K562 (cell line): ENCODE results near the gene PRKAR2B. TPM values are rescaled to one million over a fixed set of nuclear protein-coding genes. Genes with fewer than 3 reads are reported as not detected.

Experiments used
- CBFA2T2 ChIP-seq: fragments of 450-650 bp; conservative IDR thresholded peaks from 2 replicates; pipeline ENCODE4 v1.6.1; 2017; ENCODE audit warnings: mild to moderate bottlenecking
- CEBPB ChIP-seq: fragments of 450-650 bp; IDR thresholded peaks from 2 replicates; pipeline ENCODE4 v1.6.1; 2016; ENCODE audit warnings: missing genetic modification characterization, missing compliant biosample characterization
- FOXA3 ChIP-seq, 2 experiments: fragments of 450-650 bp in 1 of 2; sonication (generic) in 1 of 2; formaldehyde crosslinking; IDR thresholded peaks in 1 of 2; conservative IDR thresholded peaks in 1 of 2; 2 replicates each; pipeline versions ENCODE4 v1.4.0 to v1.8.0; 2020 to 2022; ENCODE audit warnings: mild to moderate bottlenecking in 2 of 2, missing genetic modification reagents in 1 of 2
- FUS ChIP-seq: fragments of 200-400 bp; formaldehyde crosslinking; optimal IDR thresholded peaks from 2 replicates; pipeline ENCODE3; 2017; ENCODE audit warnings: low read depth, low read length
- KAT2B ChIP-seq: IDR thresholded peaks from one replicate; pipeline ENCODE4 v1.6.1; 2012; ENCODE audit warnings: low read depth, mild to moderate bottlenecking, control low read depth, inconsistent platforms, low read length, moderate library complexity
- MAFF ChIP-seq: IDR thresholded peaks from 2 replicates; pipeline ENCODE4 v1.6.1; 2012; ENCODE audit warnings: low read length, improper control_type of control experiment
- POU5F1 ChIP-seq: fragments of 150-350 bp; IDR thresholded peaks from 2 replicates; pipeline ENCODE4 v1.6.1; 2014; ENCODE audit warnings: borderline replicate concordance, low read length, low read depth, mild to moderate bottlenecking; ENCODE audit not compliant: partially characterized antibody
- SRSF3 ChIP-seq: fragments of 200-400 bp; formaldehyde crosslinking; IDR thresholded peaks from 2 replicates; pipeline ENCODE4 v1.6.1; 2016; ENCODE audit warnings: mild to moderate bottlenecking, low read length, moderate library complexity; ENCODE audit not compliant: insufficient read depth
- ZNF217 ChIP-seq: sonication (generic); formaldehyde crosslinking; IDR thresholded peaks from 2 replicates; pipeline ENCODE4 v1.8.0; 2022; ENCODE audit warnings: mild to moderate bottlenecking, missing genetic modification reagents
- ZNF589 ChIP-seq: fragments of 200-800 bp; sonication (Bioruptor generic); IDR thresholded peaks from 2 replicates; pipeline ENCODE4 v1.6.1; 2016; ENCODE audit warnings: low read depth, missing genetic modification characterization, missing compliant biosample characterization
- ZNF76 ChIP-seq: fragments of 250-450 bp; sonication (Bioruptor Pico); IDR thresholded peaks from 2 replicates; pipeline ENCODE4 v1.4.0; 2020; ENCODE audit warnings: mild to moderate bottlenecking, moderate library complexity, borderline replicate concordance
- polyA plus RNA-seq, 8 experiments: library from polyadenylated mRNA; depleted of rRNA in 4 of 8; stranded (reverse) in 5 of 8; unstranded in 3 of 8; fragments of >200 nt; fragmentation: Nextera tagmentation in 2 of 8; fragmentation: Illumina TruSeq in 1 of 8; extraction: Ambion mirVana in 2 of 8; extraction: Trizol in 1 of 8; gene quantifications; 2 replicates each; pipeline versions ENCODE4 v1.2.1 to v1.2.3, GENCODE V29; 2011 to 2014; ENCODE audit warnings: inconsistent platforms in 1 of 8, missing spikeins in 1 of 8
- total RNA-seq, 7 experiments: library from RNA; depleted of rRNA in 6 of 7; stranded (reverse); fragments of >200 nt in 6 of 7; fragmentation: Illumina TruSeq in 2 of 7; extraction: Trizol in 2 of 7; gene quantifications; 2 replicates each; pipeline versions ENCODE4 v1.2.1 to v1.2.3, GENCODE V29; 2011 to 2021; ENCODE audit warnings: low replicate concordance in 1 of 7
- TF ChIP-seq, protein P1 (sequence below), 2 experiments: fragments of 450-650 bp in 1 of 2; sonication (generic) in 1 of 2; formaldehyde crosslinking; conservative IDR thresholded peaks; 2 replicates each; pipeline versions ENCODE4 v1.4.0 to v1.8.1; 2020 to 2022; ENCODE audit warnings: mild to moderate bottlenecking in 1 of 2, missing genetic modification reagents in 1 of 2
- TF ChIP-seq, protein P2 (sequence below): fragments of 450-650 bp; formaldehyde crosslinking; IDR thresholded peaks from 2 replicates; pipeline ENCODE4 v1.4.0; 2022; ENCODE audit warnings: missing genetic modification characterization
- TF ChIP-seq, protein P3 (sequence below): sonication (generic); formaldehyde crosslinking; IDR thresholded peaks from 2 replicates; pipeline ENCODE4 v1.8.0; 2022; ENCODE audit warnings: missing genetic modification reagents, mild to moderate bottlenecking, borderline replicate concordance
- TF ChIP-seq, protein P4 (sequence below): sonication (generic); formaldehyde crosslinking; IDR thresholded peaks from 2 replicates; pipeline ENCODE4 v1.8.0; 2022; ENCODE audit warnings: mild to moderate bottlenecking, missing genetic modification reagents, borderline replicate concordance
- TF ChIP-seq, protein P5 (sequence below): fragments of 450-650 bp; formaldehyde crosslinking; IDR thresholded peaks from 2 replicates; pipeline ENCODE4 v1.4.0; 2022; ENCODE audit warnings: missing genetic modification characterization
- TF ChIP-seq, protein P6 (sequence below): sonication (generic); formaldehyde crosslinking; IDR thresholded peaks from 2 replicates; pipeline ENCODE4 v1.8.1; 2022; ENCODE audit warnings: missing genetic modification reagents

Gene PRKAR2B
- total and polyA plus RNA-seq, 9 of the 15 experiments (the other 6 are each of a cell fraction or from before 2014, with no cell fraction given), result 59.0 to 173 (median 129) TPM

DNA sequence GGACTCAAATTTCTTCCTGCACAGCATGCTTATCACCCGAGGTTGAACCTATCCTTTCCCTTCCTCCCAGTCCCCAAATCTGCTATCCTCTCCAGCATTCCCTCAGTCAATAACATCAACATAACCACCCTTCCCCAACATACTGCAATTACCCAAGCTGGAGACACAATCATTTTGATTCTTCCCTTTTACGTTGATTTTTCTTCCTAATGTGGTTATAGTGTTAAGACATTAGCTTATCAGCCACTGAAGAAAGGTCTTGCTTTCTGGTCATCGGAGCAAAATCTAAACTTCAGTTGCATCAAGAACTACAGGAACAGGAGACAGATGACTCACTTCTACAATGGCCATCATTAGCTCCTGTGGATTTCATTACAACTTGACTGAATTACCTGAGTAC lies 120.8 kb downstream of the PRKAR2B start (continued):
- TF ChIP-seq, protein P1, sequence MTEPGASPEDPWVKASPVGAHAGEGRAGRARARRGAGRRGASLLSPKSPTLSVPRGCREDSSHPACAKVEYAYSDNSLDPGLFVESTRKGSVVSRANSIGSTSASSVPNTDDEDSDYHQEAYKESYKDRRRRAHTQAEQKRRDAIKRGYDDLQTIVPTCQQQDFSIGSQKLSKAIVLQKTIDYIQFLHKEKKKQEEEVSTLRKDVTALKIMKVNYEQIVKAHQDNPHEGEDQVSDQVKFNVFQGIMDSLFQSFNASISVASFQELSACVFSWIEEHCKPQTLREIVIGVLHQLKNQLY (CRISPR knock-in tag; conservative IDR thresholded peaks at IDR 0.05), result no peak
- TF ChIP-seq, protein P2, sequence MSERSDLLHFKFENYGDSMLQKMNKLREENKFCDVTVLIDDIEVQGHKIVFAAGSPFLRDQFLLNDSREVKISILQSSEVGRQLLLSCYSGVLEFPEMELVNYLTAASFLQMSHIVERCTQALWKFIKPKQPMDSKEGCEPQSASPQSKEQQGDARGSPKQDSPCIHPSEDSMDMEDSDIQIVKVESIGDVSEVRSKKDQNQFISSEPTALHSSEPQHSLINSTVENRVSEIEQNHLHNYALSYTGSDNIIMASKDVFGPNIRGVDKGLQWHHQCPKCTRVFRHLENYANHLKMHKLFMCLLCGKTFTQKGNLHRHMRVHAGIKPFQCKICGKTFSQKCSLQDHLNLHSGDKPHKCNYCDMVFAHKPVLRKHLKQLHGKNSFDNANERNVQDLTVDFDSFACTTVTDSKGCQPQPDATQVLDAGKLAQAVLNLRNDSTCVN, result peak; percentile 79; the same call in 1 of the 2 replicates
- no peak for TF ChIP-seq POU5F1
- TF ChIP-seq SRSF3, result no peak
- no peak for TF ChIP-seq ZNF589 (CRISPR knock-in tag)
- TF ChIP-seq FOXA3 (CRISPR knock-in tag; conservative IDR thresholded peaks at IDR 0.05 in 1 of 2, IDR thresholded peaks at IDR 0.05 in 1 of 2), result no peak
- TF ChIP-seq, protein P3, sequence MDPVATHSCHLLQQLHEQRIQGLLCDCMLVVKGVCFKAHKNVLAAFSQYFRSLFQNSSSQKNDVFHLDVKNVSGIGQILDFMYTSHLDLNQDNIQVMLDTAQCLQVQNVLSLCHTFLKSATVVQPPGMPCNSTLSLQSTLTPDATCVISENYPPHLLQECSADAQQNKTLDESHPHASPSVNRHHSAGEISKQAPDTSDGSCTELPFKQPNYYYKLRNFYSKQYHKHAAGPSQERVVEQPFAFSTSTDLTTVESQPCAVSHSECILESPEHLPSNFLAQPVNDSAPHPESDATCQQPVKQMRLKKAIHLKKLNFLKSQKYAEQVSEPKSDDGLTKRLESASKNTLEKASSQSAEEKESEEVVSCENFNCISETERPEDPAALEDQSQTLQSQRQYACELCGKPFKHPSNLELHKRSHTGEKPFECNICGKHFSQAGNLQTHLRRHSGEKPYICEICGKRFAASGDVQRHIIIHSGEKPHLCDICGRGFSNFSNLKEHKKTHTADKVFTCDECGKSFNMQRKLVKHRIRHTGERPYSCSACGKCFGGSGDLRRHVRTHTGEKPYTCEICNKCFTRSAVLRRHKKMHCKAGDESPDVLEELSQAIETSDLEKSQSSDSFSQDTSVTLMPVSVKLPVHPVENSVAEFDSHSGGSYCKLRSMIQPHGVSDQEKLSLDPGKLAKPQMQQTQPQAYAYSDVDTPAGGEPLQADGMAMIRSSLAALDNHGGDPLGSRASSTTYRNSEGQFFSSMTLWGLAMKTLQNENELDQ (CRISPR knock-in tag), result no peak
- TF ChIP-seq, protein P4, sequence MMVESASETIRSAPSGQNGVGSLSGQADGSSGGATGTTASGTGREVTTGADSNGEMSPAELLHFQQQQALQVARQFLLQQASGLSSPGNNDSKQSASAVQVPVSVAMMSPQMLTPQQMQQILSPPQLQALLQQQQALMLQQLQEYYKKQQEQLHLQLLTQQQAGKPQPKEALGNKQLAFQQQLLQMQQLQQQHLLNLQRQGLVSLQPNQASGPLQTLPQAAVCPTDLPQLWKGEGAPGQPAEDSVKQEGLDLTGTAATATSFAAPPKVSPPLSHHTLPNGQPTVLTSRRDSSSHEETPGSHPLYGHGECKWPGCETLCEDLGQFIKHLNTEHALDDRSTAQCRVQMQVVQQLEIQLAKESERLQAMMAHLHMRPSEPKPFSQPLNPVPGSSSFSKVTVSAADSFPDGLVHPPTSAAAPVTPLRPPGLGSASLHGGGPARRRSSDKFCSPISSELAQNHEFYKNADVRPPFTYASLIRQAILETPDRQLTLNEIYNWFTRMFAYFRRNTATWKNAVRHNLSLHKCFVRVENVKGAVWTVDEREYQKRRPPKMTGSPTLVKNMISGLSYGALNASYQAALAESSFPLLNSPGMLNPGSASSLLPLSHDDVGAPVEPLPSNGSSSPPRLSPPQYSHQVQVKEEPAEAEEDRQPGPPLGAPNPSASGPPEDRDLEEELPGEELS (CRISPR knock-in tag), result no peak
- no peak for TF ChIP-seq ZNF76 (CRISPR knock-in tag)
- no peak for TF ChIP-seq ZNF217 (CRISPR knock-in tag)
- TF ChIP-seq, protein P5, sequence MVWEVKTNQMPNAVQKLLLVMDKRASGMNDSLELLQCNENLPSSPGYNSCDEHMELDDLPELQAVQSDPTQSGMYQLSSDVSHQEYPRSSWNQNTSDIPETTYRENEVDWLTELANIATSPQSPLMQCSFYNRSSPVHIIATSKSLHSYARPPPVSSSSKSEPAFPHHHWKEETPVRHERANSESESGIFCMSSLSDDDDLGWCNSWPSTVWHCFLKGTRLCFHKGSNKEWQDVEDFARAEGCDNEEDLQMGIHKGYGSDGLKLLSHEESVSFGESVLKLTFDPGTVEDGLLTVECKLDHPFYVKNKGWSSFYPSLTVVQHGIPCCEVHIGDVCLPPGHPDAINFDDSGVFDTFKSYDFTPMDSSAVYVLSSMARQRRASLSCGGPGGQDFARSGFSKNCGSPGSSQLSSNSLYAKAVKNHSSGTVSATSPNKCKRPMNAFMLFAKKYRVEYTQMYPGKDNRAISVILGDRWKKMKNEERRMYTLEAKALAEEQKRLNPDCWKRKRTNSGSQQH (CRISPR knock-in tag), result 0 out of 2 replicates have a peak, but pooled peaks have one; percentile 11
- TF ChIP-seq MAFF, result no peak
- no peak for TF ChIP-seq KAT2B
- TF ChIP-seq CBFA2T2, result no peak
- TF ChIP-seq CEBPB (tag), result no peak
- TF ChIP-seq FUS, result no peak
- TF ChIP-seq, protein P6, sequence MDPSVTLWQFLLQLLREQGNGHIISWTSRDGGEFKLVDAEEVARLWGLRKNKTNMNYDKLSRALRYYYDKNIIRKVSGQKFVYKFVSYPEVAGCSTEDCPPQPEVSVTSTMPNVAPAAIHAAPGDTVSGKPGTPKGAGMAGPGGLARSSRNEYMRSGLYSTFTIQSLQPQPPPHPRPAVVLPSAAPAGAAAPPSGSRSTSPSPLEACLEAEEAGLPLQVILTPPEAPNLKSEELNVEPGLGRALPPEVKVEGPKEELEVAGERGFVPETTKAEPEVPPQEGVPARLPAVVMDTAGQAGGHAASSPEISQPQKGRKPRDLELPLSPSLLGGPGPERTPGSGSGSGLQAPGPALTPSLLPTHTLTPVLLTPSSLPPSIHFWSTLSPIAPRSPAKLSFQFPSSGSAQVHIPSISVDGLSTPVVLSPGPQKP (CRISPR knock-in tag), result no peak
